SW 1271 (cell line): Measurements from ENCODE around the gene VEPH1.
A peak's percentile ranks its signal among the peaks of the same experiment; 100 is the strongest.

ENCODE experiments used
- DNase-seq, 2 experiments: peaks; one replicate each; lab custom pipeline; 2025; lab: John Stamatoyannopoulos, UW

Gene VEPH1

DNA sequence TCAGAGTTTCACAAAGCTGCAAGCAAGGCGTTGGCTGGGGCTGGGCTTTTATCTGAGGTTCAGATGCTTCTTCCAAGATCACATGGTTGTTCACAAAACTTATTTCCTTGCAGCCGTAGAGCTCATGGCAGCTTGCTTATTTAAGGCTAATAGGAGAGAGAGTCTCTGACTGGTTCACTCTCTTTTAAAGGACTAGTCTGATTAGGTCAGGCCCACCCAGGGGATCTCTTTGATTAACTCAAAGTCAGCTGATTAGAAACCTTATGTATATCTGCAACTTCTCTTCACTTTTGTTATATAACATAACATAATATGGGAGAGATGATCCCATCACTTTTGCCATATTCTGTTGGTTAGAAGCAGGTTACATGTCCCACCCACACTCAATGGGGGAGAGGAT lies 243.4 kb downstream of the VEPH1 start:
- no peak for DNase-seq

DNA sequence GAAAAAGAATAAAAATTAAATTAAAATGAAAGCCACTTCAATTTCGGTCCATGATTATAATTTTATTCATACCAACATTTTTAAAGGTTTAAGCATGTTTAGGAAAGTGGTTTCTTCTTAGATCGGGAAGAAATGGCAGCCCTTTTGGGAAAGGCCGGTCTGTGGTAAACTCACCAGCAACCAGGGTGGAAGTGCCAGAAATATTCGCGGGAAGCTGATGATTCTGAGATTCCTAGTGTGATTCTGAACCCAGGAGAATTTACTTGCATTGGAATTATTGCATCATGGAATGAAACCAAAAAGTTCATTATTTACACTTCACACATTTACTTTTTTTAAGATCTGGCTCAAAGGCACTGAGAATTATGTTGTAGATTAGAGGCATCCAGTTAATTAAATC lies 246.1 kb downstream of the VEPH1 start:
- DNase-seq, result no peak

DNA sequence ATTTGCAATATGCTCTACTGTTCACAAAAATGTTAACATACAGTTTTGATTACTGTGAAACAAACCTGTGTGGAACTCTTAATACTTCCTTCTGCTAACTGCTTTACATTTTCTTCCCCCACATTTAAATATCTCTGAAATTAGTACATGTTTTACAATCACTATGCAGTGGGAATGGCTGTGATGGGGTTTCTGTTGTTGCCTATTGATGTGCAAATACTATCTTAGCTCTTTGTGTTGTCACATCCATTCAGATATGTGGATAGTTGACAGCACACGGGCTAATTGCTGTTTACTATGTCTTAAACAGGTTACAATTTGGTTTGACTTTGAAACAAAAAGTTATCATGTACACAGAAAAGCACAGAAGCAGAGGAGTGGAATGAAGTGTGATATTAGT lies 247.4 kb downstream of the VEPH1 start:
- no peak for DNase-seq

DNA sequence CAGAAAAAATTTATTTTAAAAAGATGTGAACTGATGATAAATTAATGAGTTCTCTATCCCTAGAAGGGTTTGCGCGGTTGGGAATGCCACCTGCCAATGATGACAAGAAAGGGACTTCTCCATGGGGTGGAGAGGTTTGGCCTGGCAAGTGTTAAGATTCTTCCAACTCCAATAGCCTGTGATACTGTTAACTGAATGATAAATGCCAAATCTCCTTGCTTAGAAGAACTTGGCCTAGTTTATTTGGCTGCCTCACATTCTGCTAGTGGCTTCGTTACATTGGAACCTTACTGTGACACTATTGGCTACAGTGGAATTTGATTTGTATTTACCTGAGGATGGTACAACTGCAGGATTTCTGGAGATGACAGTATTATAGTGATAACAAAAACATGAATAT lies 251.5 kb downstream of the VEPH1 start:
- no peak for DNase-seq

DNA sequence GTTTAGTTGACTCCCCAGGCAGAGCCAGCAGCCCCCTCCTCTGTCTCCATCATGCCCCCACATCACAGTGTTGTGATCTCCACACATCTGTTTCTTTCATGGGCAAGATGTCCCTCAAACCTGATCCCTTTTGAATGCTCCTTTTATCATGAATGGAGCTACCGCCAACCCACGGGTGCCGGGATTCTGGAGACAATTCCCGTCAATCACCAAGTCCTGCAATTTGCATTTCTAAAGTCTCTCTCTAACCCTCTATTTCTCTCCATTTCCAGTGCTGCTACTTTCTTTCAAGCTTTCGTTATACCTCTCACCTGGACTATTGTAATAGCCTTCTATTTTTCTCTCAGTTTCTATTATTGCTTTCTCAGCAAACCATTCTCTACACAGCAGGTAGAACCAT lies 253.6 kb downstream of the VEPH1 start:
- DNase-seq, result no peak

DNA sequence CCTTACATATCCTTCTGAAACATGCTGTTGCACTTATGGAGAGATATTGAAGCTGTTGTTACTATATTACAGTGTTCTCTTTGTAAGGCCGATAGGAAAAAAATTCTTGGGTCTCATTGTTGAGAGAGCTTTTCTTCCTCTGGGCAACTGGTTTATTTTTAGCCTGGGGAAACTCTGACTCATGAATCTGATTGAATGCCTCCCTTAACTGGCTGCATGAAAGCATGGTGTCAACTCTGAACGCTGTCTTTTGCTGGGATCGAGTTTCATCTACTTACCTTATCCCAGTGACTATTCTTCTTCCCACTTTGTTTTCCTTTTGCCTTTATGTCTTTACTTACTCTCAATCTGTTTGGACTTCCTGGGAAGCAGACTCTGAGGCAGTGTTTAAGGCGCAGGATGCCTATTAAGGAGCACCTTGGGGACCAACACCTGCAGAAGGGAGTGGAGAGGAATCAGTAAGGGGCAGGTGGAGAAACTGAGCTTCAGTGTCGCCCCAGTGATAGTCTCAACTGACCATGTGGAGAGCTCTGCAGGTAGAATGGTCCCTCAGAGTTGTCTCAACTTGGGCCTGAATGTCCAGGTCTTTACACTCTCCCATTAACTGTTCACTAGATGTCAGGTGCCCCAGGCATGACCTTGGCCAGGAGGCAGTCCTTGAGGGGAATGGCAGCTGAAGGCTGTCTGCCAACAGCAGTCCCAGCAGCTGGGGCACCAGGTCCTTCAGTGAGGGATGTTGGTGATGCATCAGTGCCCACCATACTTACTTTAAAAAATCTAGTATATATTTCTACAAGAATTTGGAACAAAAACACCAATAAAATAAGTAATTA lies 254.4 kb downstream of the VEPH1 start:
- peak in 1 of 2 experiments; percentile 69 for DNase-seq

DNA sequence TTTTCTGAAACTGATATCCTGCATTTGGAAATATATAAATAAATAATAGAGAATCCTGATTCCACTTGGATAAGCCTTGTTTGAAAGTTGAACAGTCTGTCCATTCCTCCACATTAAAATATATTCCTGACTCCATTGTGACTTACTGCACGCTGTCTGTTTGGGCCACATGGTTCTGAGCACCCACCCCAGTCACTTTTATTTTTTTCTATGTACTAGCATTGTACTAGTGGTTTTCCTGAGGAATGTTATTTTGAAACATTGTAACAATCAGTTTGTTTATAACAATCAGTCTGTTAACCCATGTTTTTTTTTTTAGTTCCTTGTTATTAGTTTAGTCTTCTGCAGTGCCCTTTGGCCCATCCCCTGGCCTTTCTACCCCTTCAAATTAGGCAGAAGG lies 255.8 kb downstream of the VEPH1 start:
- DNase-seq, result no peak

DNA sequence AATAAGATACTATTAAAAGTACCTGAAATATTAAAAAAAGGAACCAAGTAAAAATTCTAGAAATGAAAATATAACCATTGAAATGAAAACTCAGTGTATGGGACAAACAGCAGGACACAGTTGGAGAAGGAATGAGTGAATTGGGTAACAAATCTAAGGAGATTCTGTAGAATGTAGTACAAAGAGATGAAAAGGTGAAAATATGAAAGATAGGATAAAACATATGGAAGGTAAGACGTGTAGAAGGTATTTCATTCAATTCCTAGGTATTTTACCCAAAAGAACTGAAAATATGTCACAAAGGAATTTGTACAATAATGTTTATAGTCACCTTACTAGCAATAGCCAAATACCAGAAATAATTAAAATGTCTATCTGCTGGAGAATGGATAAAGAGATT lies 260.4 kb downstream of the VEPH1 start:
- no peak for DNase-seq

DNA sequence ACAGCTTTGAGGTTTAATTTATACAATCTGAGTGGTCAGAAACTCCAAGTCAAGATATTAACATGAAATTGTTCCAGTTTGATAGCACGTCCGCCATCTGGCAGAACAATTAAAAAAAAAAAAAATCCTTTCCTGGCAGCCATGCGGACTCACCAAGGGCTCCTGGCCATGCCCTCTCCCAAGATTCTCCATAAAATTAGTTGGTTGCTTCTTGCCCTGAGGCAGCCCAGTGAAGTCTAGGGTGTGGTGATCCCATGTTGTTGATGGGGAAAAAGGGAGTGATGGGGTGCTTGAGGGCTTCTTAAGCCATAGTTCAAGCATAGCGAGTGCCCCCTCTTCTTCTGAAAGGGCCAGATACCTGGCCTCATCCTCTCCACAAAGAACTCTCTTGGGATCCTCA lies 261.6 kb downstream of the VEPH1 start:
- no peak for DNase-seq

DNA sequence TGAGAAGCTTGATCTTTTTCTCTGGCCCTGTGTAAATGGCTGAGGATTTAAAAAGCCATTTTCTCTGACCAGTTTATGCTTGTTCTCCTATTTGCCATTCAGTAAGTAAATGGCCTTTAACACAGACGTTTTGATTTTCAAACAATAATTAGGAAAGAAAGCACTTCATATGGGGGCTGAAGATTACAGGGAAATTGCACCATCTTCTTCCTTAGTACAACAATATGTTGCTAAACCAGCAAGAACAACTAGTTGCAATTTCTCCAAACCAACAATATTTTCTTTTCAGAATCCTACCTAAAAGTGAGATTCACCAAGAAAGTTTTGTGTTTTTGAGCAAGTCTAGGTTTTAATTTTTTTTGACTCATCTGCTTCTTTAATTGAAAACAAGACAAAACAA lies 262.8 kb downstream of the VEPH1 start:
- no peak for DNase-seq

DNA sequence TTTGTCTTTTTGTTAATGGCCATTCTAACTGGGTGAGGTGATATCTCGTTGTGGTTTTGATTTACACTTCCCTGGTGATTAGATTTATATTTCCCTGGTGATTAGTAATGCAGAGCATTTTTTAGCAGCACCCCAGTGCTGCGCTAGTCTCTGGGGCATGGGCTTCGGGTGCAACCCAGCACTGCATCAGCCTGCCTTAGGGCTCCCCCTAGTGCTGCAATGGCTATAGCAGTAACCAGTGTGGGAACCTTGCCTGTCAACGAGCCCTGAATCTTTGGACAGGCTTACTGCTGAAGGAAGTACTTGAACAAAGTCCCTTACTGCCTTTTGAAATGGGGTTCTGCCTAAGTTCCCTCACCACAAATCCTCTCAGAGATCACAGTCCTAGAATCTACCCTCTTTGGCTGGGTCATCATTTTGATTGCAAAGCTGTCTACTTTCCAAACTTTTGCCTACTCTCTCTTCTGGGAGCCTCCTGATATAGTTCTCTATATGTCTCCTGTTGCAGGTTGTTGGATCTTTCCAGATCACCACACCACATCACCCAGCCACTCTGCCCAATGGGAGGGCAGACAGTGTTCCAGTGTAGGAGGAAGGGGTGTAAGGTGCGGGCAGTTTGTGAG lies 264.0 kb downstream of the VEPH1 start:
- DNase-seq, result peak in 1 of 2 experiments; percentile 9

DNA sequence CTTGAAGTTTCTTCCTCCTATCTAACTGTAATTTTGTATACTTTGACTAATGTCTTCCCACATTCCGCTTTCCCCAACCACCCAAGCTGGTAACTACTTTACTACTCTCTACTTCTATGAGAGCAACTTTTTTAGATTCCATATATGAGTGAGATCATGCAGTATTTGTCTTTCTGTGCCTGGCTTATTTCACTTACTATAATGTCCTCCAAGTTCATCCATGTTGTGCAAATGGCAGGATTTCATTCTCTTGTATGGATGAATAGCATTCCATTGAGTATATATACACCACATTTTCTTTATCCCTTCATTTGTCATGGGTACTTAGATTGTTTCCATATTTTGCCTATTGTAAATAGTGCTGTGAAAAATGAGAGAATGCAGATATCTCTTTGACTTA lies 264.8 kb downstream of the VEPH1 start:
- no peak for DNase-seq

DNA sequence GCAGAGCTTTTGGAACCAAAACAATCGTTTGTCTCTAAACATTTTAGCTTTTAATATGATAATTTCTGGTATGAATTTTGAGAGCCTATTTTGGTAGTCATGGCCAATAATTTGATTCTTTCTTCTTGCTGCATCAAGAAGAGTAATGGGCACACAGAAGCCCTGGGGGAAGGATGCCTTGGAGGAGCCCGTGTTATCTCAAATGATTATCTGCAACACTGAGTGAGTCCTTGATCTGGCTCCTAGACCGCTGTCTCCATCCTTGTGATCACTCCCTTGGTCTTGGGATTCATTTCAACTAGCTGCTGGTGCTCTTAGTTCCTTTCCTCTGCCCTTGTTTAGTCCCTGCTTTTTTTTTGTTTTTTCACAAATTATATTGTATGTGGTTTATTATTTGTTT lies 265.3 kb downstream of the VEPH1 start:
- no peak for DNase-seq

DNA sequence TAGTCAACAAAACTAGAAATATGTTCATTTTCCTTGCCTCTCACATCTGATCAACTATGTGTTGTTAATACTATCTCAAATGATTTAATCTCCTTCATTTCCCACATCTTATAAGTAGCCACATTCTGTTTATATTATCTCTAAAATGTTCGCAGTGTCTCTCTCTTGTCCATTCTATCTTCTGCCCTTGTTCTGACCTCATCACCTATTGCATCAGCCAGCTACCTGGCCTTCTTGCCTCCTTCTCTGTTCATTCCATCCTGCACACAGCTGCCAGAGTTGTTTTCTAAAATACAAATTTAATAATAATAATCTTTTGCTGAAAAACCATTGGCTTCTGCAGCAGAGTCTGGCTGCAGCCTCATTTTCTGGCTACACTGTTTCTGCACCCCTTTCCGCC lies 267.9 kb downstream of the VEPH1 start:
- DNase-seq, result no peak

DNA sequence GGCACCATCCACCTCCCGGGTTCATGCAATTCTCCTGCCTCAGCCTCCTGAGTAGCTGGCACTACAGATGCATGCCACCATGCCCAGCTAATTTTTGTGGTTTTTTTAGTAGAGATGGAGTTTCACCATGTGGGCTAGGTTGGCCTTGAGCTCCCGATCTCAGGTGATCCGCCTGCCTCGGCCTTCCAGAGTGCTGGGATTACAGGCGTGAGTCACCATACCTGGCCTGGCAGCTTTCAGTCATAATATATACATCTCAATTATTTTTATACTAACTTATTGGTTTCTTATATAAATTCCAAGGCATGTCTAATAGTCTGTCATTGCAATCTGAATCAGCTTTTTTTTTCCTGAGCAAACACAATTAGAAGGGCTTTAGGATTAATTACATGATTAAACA lies 269.3 kb downstream of the VEPH1 start:
- no peak for DNase-seq

DNA sequence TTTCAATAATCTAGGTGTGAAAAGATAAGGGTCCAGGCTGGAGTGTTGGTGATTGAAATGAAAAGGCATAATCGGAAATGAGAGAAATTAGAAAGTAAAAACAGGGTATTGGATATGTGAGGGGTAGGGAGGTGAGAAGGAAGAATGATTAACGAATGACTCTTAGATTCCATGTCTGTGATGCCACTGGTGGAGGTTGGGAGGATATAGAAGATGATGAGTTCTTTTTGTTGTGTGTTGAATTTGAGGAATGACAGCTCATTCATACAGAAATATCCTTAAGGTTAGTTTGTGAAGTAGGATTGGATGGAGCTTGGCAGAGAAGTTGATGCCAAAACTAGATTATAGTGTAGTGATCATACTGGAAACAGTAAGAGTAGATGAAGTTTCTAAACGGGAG lies 271.1 kb downstream of the VEPH1 start:
- DNase-seq, result no peak

DNA sequence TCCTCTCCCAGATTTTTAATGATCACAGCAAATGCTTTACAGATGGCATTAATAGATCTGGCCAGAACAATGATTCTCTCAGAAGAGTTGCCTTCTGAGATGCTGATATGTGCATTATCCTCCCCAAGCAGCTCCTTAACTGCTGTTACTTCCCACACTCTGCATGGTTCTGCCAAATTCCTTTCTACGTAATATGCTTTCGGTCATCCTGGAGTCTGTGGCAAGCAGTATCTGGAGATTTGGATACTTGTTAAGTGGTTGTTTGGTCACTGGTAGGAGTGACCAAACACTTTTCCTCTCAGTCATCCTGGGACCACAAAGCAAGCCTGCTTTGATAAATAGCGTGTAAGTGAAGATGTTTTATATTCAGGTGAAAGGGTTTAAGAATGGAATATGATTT lies 272.1 kb downstream of the VEPH1 start:
- DNase-seq, result no peak

DNA sequence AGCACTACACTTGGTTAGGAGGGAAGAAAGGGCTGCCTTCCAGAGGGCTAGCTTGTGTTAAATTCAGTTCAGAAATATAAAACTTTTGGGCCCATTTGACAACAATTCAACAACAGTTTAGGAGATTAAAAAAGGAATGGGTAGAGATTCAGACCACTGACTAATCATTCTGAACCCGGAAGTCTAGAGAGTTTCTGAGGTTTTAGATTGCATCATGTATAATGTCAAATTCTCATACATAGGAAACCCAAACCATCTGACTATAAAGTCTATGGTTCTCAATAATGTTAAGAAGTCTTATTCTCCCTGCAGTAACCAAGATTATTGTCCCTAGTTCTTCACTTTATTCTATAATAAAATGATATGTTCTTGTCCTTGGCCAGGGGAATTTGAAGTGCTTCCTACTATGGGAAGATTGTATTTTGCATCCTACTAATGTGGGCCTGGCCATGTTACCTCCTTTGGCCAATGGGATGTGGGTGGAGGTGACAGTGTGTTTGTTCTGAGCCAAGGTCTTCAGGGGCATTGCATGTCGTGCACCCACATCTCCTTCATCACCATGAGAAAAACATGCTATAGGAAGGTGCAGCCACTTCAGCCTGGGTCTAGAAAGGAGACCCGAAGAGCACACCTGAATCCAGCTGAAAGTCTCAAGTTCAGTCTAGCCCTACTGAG lies 276.9 kb downstream of the VEPH1 start:
- no peak for DNase-seq

DNA sequence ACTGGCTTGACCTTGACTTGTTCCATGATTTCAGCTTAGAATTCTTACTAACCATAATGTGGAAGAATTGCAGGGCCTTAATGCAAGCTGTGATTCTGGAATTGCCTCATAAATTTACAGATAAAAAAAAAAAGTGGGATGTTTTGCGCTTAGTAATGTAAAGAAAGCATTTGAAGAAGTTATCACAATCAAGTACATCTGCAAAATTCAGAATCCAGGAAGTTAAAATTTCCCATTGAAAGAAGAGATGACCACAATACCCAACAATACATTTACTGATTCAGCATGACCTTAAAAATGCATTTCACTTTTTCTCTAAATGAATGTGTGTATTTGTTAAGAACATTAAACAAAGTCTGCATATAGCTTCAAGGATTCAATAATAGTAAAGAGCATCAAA lies 278.2 kb downstream of the VEPH1 start:
- DNase-seq, result no peak

DNA sequence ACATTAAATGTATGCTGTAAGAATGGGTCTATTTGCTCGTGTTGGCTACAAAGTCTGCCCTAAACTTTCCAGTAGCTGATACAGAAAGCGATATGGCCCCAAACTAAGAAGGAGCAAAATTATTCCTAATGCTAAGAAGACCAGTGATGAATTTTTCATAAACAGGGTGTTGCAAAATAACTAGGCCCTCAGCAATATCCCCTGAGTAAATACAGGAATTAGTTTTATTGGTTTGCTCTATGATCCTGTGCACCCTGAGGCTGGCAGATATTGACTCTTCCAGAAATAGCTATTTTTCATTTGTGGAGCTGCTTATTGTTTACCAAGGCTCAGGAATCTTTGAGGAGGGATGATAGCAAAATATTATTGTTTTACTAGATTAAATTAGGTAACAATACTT lies 282.3 kb downstream of the VEPH1 start:
- DNase-seq, result no peak

DNA sequence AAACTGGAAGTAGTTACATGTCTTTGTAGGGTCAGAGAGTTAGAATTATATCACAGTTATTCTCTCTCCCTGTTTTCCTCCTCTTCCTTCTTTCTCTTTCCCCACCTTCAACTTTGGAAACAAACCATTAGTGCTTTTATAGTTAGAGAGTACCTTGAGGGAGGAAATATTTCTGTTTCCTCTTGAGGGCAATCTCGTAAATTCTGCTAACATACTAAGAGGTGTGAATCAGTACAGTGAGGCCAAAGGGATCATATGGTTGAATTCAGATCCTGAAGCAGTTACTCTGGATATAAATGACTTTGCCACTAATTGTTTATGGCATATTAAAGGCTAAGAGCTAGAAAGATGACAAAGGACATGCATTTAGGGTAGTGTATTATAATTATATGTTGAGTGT lies 283.0 kb downstream of the VEPH1 start:
- DNase-seq, result no peak

DNA sequence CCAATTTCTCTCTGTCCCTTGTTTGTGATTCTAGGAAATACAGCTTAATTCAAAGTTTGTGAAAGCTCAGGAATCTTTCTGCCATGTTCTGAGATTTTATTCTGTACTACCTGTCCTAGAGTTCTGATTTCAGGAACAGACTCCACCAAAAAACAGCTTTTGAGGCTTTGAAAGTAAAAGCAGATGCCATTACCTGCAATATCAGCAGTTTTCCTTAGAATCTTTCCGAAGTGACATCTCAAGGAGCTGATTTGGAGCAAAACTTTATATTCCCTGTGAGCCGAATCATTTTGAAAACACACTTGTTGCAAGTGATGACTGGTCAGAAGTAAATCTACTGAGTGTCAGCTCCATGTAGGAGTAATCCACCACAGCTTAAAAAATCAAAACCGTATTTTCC lies 284.0 kb downstream of the VEPH1 start:
- no peak for DNase-seq
